Stimulated activated CD4-positive, alpha-beta T cell treated with anti-CD3 and anti-CD28 coated beads, TNF-alpha, amount 100 ng/mL, for 1 hour (primary cell): ENCODE measurements around the gene KLF4.
A peak's percentile ranks its signal among the peaks of the same experiment; 100 is the strongest.
"Not testable (repeated sequence)": the region's sequence is repeated elsewhere in the genome, so short reads cannot be mapped to it uniquely, and the experiment has no call there.

ENCODE experiments used
- DNase-seq, 3 donors: peaks; one replicate each; pipeline ENCODE4 v3.0.0-alpha.2; 2020; ENCODE audit warnings: low read depth in 3 of 3, low spot score in 1 of 3

The KLF4 gene

GRCh38 chr9:107489687-107490605 is at the start of gene KLF4:
KLF4 (minus strand) TSS chr9:107489769; CDS start chr9:107489172, 597 bp downstream.
- DNase-seq, result peak; percentile 1 to 34 (median 16)

- no peak for DNase-seq
Observed at GRCh38 chr9:107536462-107536861, 46.9 kb upstream of the KLF4 start.

- no peak for DNase-seq
Observed at GRCh38 chr9:107534510-107535078, 45.0 kb upstream of the KLF4 start.

- DNase-seq, result no peak
Observed at GRCh38 chr9:107530679-107531078, 41.1 kb upstream of the KLF4 start.

GRCh38 chr9:107528686-107529085 is 39.1 kb upstream of the KLF4 start:
- no peak for DNase-seq

GRCh38 chr9:107523539-107523938 is 34.0 kb upstream of the KLF4 start:
- no peak for DNase-seq

- DNase-seq, result no peak
Observed at GRCh38 chr9:107520186-107520585, 30.6 kb upstream of the KLF4 start.

- DNase-seq, result no peak
Observed at GRCh38 chr9:107518037-107518807, 28.7 kb upstream of the KLF4 start.

- DNase-seq, result no peak
Observed at GRCh38 chr9:107513464-107514100, 24.0 kb upstream of the KLF4 start.

GRCh38 chr9:107504585-107505455 is 15.3 kb upstream of the KLF4 start:
- DNase-seq, result no peak

GRCh38 chr9:107502464-107502863 is 12.9 kb upstream of the KLF4 start:
- DNase-seq, result no peak

GRCh38 chr9:107500421-107501200 is 11.0 kb upstream of the KLF4 start:
- not testable (repeated sequence) for DNase-seq

- DNase-seq, result no peak
Observed at GRCh38 chr9:107496976-107497375, 7.4 kb upstream of the KLF4 start.

- no peak for DNase-seq
Observed at GRCh38 chr9:107492381-107492970, 2.9 kb upstream of the KLF4 start.

- DNase-seq, result no peak
Observed at GRCh38 chr9:107491081-107492053, 1.8 kb upstream of the KLF4 start.

- DNase-seq, result not testable (repeated sequence)
Observed at GRCh38 chr9:107490606-107490970, 1.0 kb upstream of the KLF4 start.

- no peak for DNase-seq
Observed at GRCh38 chr9:107489144-107489673, 360 bp downstream of the KLF4 start.
